HG02763 (cell line): ENCODE results near the gene TSSK6.

ENCODE experiments used
- ATAC-seq: cut with Tn5 transposase; IDR thresholded peaks from one replicate; pipeline ENCODE4 v1.9.1; 2021; ENCODE audit warnings: mild to moderate bottlenecking, moderate library complexity; ENCODE audit not compliant: unreplicated experiment

The TSSK6 gene

DNA sequence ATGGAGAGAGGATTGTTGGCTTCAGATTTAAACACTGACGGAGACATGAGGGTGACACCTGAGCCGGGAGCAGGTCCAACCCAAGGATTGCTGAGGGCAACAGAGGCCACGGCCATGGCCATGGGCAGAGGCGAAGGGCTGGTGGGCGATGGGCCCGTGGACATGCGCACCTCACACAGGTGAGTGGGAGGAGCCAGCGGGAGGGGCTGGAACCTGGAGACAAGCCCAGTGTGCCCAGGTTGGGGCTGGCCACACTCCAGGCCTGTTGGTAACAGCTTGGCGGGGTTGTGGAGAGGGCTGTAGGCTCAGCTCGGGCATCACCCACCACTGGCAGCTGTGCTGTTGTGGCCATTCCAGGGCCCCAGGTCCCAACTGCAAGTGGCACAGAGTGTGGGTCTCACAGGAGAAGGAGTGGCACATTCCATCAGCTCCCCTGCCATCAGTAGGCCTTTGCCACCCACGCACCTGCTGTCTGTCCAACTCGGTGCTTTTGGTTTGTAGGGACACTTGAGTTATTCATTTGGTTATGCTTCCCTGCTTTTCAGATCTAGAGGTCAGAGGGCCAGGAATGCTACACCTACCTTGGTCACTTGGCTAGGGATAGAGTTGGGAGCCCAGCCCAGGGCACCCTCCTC, 49.8 kb downstream of the TSSK6 start:
- ATAC-seq = no peak

DNA sequence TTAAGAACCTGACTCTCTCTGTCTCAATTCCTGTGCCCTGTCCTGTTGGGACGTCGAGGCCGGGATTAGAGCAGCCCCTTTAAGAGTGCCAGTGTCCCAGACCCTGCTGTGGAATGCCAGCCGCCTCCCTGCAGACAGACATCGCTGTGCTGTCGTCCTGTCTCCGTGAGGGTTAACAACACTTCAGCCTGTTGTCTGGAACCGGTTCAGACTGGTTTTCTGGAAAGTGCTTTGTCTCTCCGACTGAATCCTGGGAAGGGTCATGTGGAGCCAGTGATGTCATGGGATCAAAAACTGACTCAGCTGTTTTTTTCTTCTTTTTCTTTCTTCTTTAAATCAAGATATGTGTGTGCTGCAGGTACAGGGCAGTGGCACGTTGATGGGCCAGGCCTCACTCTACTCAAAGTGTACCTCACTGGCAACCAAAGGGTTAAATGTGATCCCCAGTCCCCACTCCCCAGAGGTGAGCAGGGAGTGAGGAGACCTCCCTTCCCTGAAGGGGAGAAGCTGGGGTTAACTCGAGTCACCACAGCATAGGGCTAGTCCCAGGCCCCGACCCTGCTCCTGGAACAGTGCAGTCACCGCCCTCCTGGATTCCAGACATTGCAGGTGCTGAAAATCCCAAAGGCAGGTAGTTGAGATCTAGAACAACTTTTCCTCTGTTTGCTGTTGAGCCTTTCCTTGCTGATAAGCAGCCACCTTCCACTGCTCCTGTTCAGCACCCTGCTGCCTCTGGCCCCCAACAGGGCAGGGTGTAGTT, 50.8 kb downstream of the TSSK6 start:
- ATAC-seq = no peak
